Measurements from ENCODE around the gene TANC1. TPM values are rescaled to one million over a fixed set of nuclear protein-coding genes. Genes with fewer than 3 reads are reported as not detected.

The TANC1 gene
- polyA plus RNA-seq, 1 donor from 2014 or later = 0.37 TPM

- H3K36me3 ChIP-seq (ENCODE audit: insufficient read depth, low read length) = no peaks in the 10 kb centered on the region
- H3K79me2 ChIP-seq (replicated peaks; ENCODE audit: insufficient read depth, low read length) = no peaks in the 10 kb centered on the region
- no peak overlapping the region for H3K4me2 ChIP-seq (ENCODE audit: low read length)
- no peaks in the 10 kb centered on the region for H4K20me1 ChIP-seq (ENCODE audit: insufficient read depth)
- H2AFZ ChIP-seq (ENCODE audit: low read depth, low read length) = no peak overlapping the region
- TF ChIP-seq RAD21 (conservative IDR thresholded peaks at IDR 0.05) = no peak
- no peak for TF ChIP-seq SMC3 (conservative IDR thresholded peaks at IDR 0.05; ENCODE audit: poor library complexity)
- no peak for TF ChIP-seq EP300 (conservative IDR thresholded peaks at IDR 0.05; ENCODE audit: poor library complexity, severe bottlenecking)
- TF ChIP-seq TAF1 (IDR thresholded peaks at IDR 0.05; ENCODE audit: low read depth) = no peak
- TF ChIP-seq EZH2 (IDR thresholded peaks at IDR 0.05; ENCODE audit: borderline replicate concordance, insufficient read depth, low read length, poor library complexity, severe bottlenecking) = no peak
- TF ChIP-seq REST (IDR thresholded peaks at IDR 0.05; ENCODE audit: borderline replicate concordance) = no peak
- no peak for TF ChIP-seq MXI1 (conservative IDR thresholded peaks at IDR 0.05; ENCODE audit: poor library complexity, severe bottlenecking)
- TF ChIP-seq POLR2AphosphoS5 (IDR thresholded peaks at IDR 0.05) = no peak
- no peak for TF ChIP-seq CTCF (IDR thresholded peaks at IDR 0.05; ENCODE audit: poor library complexity, severe bottlenecking)
- no peaks in the 10 kb centered on the region for H3K9me2 ChIP-seq (ENCODE audit: insufficient read depth, low read length)
- no peak overlapping the region for H3K27ac ChIP-seq (ENCODE audit: low read length)
- no peaks in the 10 kb centered on the region for H3K9me3 ChIP-seq (ENCODE audit: low read length)
- no peaks in the 10 kb centered on the region for H3K27me3 ChIP-seq (ENCODE audit: insufficient read depth, low read depth, low read length)
- H3F3A ChIP-seq (ENCODE audit: insufficient read depth, low read length, poor library complexity, severe bottlenecking) = no peaks in the 10 kb centered on the region
- H3K4me3 ChIP-seq (ENCODE audit: low read length) = no peak overlapping the region
- no peak overlapping the region for H3K9ac ChIP-seq (ENCODE audit: low read length)
These were observed 294.5 kb downstream of the TANC1 start for GRCh38 chr2:159262904-159263303.

GRCh38 chr2:159265171-159265576, 296.7 kb downstream of the TANC1 start:
- Histone ChIP-seq H3K9me2 (ENCODE audit: insufficient read depth, low read length) (no peaks in the 10 kb centered on the region), H3K4me3 (ENCODE audit: low read length) (no peak overlapping the region), H3K36me3 (ENCODE audit: insufficient read depth, low read length) (no peaks in the 10 kb centered on the region), H4K20me1 (ENCODE audit: insufficient read depth) (no peaks in the 10 kb centered on the region), H3K79me2 (replicated peaks; ENCODE audit: insufficient read depth, low read length) (no peaks in the 10 kb centered on the region), H3K27me3 (ENCODE audit: insufficient read depth, low read depth, low read length) (no peaks in the 10 kb centered on the region), H3K4me2 (ENCODE audit: low read length) (no peak overlapping the region), H3K27ac (ENCODE audit: low read length) (no peak overlapping the region), H3K9me3 (ENCODE audit: low read length) (no peaks in the 10 kb centered on the region), H2AFZ (ENCODE audit: low read depth, low read length) (no peak overlapping the region), H3K9ac (ENCODE audit: low read length) (no peak overlapping the region), H3F3A (ENCODE audit: insufficient read depth, low read length, poor library complexity, severe bottlenecking) (no peaks in the 10 kb centered on the region)
- TF ChIP-seq REST (IDR thresholded peaks at IDR 0.05; ENCODE audit: borderline replicate concordance) (no peak), EP300 (conservative IDR thresholded peaks at IDR 0.05; ENCODE audit: poor library complexity, severe bottlenecking) (no peak), TAF1 (IDR thresholded peaks at IDR 0.05; ENCODE audit: low read depth) (no peak), EZH2 (IDR thresholded peaks at IDR 0.05; ENCODE audit: borderline replicate concordance, insufficient read depth, low read length, poor library complexity, severe bottlenecking) (no peak), MXI1 (conservative IDR thresholded peaks at IDR 0.05; ENCODE audit: poor library complexity, severe bottlenecking) (no peak), SMC3 (conservative IDR thresholded peaks at IDR 0.05; ENCODE audit: poor library complexity) (no peak), RAD21 (conservative IDR thresholded peaks at IDR 0.05) (no peak), CTCF (IDR thresholded peaks at IDR 0.05; ENCODE audit: poor library complexity, severe bottlenecking) (no peak), POLR2AphosphoS5 (IDR thresholded peaks at IDR 0.05) (no peak)

Data from neural cell (in vitro differentiated cells).